D721Med (cell line): Measurements from ENCODE around the gene NUMB.

Source experiments
- DNase-seq: peaks from one replicate; pipeline ENCODE4 v3.0.0; 2011; ENCODE audit warnings: low spot score; ENCODE audit not compliant: insufficient read length
- FAIRE-seq: peaks from 2 replicates; lab custom pipeline; 2011; peaks lifted over from hg19 to GRCh38; lab: Jason Lieb, UNC
- TF ChIP-seq, protein P1 (sequence below): IDR thresholded peaks from 2 replicates; pipeline ENCODE4 v1.5.1; 2012; ENCODE audit warnings: mild to moderate bottlenecking, control low read depth; ENCODE audit not compliant: insufficient read depth; ENCODE audit errors: missing control alignments

Gene NUMB

DNA sequence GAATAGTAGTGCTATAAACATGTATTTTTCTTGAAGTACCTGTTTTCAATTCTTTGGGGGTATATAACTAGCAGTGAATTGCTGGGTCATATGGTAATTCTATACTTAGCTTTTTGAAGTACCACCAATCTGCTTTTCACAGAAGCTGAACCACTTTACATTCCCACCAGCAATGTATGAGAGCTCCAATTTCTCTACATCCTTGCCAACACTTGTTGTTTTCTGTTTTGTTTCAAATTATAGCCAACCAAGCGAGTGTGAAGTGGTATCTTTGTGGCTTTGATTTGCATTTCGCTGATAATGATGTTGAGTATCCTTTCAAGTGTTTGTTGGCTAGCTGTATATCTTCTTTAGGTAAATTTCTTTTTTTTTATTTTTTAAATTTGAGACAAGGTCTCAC, 125.3 kb downstream of the NUMB start:
- no peak for FAIRE-seq
- no peak for DNase-seq
- TF ChIP-seq, protein P1, sequence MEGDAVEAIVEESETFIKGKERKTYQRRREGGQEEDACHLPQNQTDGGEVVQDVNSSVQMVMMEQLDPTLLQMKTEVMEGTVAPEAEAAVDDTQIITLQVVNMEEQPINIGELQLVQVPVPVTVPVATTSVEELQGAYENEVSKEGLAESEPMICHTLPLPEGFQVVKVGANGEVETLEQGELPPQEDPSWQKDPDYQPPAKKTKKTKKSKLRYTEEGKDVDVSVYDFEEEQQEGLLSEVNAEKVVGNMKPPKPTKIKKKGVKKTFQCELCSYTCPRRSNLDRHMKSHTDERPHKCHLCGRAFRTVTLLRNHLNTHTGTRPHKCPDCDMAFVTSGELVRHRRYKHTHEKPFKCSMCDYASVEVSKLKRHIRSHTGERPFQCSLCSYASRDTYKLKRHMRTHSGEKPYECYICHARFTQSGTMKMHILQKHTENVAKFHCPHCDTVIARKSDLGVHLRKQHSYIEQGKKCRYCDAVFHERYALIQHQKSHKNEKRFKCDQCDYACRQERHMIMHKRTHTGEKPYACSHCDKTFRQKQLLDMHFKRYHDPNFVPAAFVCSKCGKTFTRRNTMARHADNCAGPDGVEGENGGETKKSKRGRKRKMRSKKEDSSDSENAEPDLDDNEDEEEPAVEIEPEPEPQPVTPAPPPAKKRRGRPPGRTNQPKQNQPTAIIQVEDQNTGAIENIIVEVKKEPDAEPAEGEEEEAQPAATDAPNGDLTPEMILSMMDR: no peak

DNA sequence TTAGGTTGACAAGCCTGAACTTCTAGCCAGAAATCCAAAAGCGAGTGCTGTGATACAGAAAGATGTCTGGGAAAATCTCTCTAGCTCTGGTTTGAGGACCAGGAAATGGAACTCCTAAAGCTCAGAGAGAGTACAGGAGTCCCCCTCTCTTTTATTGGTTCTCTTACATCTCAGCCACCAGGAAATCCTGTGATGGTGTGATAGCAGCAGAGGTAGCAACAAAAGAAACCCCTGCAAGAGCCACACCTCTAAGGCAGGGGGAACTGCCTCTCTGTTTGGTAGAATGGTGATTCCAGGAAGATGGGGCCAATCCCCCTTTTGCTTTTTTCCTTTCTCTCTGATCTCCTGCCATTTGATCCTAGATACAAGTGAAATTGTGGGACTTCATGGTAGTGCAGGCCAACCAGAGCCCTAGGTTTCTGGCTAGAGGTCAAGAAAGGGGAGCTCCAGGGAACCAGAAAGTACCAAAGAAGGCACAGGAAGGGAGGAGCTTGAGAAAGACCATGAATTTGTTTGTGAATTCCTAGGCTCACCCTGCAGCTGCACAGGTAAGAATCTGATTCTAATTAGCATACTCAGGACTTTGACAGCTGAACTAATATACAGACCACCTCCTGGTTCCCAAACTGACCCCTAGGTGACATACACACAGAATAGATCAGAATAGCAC, 132.6 kb downstream of the NUMB start:
- TF ChIP-seq, protein P1: no peak
- FAIRE-seq (no peak), DNase-seq (no peak)

DNA sequence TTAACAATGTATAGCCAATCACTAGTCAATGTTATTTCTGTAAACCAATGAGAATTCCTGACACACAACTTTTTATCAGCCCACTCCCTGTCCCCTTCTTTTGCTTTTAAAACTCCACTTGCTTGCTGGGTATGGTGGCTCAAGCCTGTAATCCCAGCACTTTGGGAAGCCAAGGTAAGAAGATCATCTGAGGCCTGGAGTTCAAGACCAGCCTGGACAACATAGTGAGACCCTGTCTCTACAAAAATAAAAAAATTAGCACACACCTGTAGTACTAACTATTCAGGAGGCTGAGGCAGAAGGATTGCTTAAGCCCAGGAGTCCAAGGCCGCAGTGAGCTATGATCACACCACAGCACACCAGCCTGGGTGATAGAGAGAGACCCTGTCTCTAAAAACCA, 133.3 kb downstream of the NUMB start:
- TF ChIP-seq, protein P1: no peak
- FAIRE-seq: no peak

DNA sequence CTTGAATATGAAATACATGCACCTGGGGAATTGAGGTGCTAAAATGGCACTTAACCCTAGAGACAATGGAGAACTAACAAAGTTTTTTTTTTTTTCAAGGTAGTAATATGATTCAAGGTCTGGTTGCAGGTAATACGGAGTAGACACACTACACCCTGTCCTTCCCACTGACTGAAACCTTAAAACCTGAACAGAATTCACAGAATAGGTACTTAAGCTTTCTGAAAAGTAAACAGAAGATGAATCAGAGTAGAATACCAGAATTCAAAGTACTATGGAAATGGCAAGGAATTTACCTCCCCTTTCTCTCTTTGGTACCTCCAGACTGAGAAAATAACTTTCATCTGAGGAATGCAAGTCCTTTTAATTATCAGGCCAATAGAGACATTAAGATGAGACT, 133.8 kb downstream of the NUMB start:
- TF ChIP-seq, protein P1: no peak
- no peak for DNase-seq
- no peak for FAIRE-seq

More for the DNA sequence above, 133.3 kb downstream of the NUMB start:
- DNase-seq: no peak

DNA sequence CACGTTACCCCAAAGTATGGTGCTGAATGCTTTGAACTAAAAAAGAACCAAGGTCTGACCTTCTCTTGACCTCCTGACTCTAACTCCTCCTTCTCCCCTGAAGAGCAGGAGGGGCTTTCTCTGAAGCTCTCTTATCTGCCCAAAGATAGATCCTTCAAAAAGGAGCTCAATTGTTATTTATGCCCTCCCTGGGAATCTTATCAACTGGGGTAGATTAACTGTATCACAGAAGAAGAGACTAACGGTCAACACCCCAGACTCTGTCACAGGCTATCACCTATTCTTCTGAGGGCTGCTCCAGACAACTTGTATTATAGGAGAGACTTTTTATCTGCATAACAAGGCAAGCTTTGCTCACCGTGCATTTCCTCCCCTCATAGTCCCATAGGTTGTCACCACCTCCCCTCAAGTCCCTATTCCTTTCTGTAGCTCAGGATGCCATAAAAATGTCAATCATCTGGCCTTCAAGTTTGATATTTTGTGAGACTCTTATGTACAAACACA, 134.4 kb downstream of the NUMB start:
- FAIRE-seq (no peak), DNase-seq (no peak)
- TF ChIP-seq, protein P1: no peak

DNA sequence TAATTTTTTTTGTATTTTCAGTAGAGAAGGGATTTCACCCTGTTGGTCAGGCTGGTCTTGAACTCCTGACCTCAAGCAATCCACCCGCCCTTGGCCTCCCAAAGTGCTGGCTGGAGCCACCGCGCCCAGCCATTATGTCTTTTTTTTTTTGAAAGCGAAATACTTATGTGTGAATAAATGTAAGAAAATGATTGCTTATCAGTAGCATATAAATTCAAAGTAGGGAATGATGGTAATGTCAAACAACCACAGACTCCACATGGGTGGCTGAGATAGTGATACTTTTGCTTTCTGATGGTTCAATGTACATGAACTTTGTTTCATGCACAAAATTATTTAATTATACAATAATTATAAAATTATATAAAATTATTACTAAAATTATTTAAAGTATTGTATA, 145.2 kb downstream of the NUMB start:
- TF ChIP-seq, protein P1: no peak
- DNase-seq: no peak
- no peak for FAIRE-seq

DNA sequence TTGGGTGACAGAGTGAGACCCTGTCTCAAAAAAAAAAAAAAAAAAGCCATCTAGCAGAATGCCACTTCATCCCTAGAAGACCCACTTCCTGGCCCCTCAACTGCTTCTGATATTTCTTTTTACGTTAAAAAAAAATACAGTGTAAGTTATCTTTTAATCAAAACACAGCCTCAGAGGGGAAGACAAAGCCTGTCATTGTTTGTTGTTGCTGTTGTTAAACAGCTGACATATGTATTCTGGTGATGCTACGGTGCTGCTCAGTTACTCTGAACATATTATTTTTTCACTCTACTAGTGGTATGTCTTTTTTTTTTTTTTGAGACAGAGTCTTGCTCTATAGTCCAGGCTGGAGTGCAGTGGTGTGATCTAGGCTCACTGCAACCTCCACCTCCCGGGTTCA, 145.7 kb downstream of the NUMB start:
- no peak for FAIRE-seq

More for the DNA sequence above, 145.7 kb downstream of the NUMB start:
- TF ChIP-seq, protein P1: no peak
- DNase-seq: no peak
